NCI-H2029 treated with DMSO at 0.1 percent for 48 hours (cell line): Measurements from ENCODE around the gene GTF2H4.
"Not testable (repeated sequence)": the region's sequence is repeated elsewhere in the genome, so short reads cannot be mapped to it uniquely, and the experiment has no call there.

Experiments
- DNase-seq: peaks from one replicate; lab custom pipeline; 2025; lab: John Stamatoyannopoulos, UW

GTF2H4 gene

GRCh38 chr6:30924040-30924627 lies 16.1 kb downstream of the GTF2H4 start:
- not testable (repeated sequence) for DNase-seq

GRCh38 chr6:30926644-30927043 lies 18.6 kb downstream of the GTF2H4 start:
- DNase-seq, result no peak

GRCh38 chr6:30927080-30927479 lies 19.1 kb downstream of the GTF2H4 start:
- DNase-seq, result not testable (repeated sequence)

- no peak for DNase-seq
Measured at GRCh38 chr6:30928677-30929076, 20.7 kb downstream of the GTF2H4 start.

- no peak for DNase-seq
Measured at GRCh38 chr6:30930506-30930905, 22.5 kb downstream of the GTF2H4 start.

GRCh38 chr6:30931272-30931671 lies 23.3 kb downstream of the GTF2H4 start:
- DNase-seq, result no peak

- DNase-seq, result no peak
Measured at GRCh38 chr6:30931969-30932645, 24.1 kb downstream of the GTF2H4 start, which contains the start of gene SFTA2. Gene SFTA2, minus strand, starts transcription at chr6:30932170. Its CDS starts 74 bp downstream, at chr6:30932096.

GRCh38 chr6:30932665-30933365 lies 24.8 kb downstream of the GTF2H4 start:
- DNase-seq, result no peak

GRCh38 chr6:30935018-30935417 lies 27.0 kb downstream of the GTF2H4 start:
- DNase-seq, result no peak

- no peak for DNase-seq
Measured at GRCh38 chr6:30937265-30937664, 29.3 kb downstream of the GTF2H4 start.

GRCh38 chr6:30938730-30939129 lies 30.7 kb downstream of the GTF2H4 start:
- no peak for DNase-seq

- DNase-seq, result no peak
Measured at GRCh38 chr6:30939473-30939872, 31.5 kb downstream of the GTF2H4 start.

- no peak for DNase-seq
Measured at GRCh38 chr6:30940361-30940986, 32.5 kb downstream of the GTF2H4 start, which contains the start of gene MUCL3. Gene MUCL3, plus strand, starts transcription at chr6:30940973. Its CDS starts 27 bp downstream, at chr6:30941000.

GRCh38 chr6:30942338-30943060 lies 34.5 kb downstream of the GTF2H4 start:
- no peak for DNase-seq

GRCh38 chr6:30944051-30944450 lies 36.0 kb downstream of the GTF2H4 start:
- no peak for DNase-seq

- no peak for DNase-seq
Measured at GRCh38 chr6:30945281-30945680, 37.3 kb downstream of the GTF2H4 start.

GRCh38 chr6:30947231-30947630 lies 39.2 kb downstream of the GTF2H4 start:
- no peak for DNase-seq

- DNase-seq, result no peak
Measured at GRCh38 chr6:30948811-30949210, 40.8 kb downstream of the GTF2H4 start.

GRCh38 chr6:30951907-30952469 lies 44.0 kb downstream of the GTF2H4 start:
- DNase-seq, result no peak

GRCh38 chr6:30954631-30955366 lies 46.8 kb downstream of the GTF2H4 start:
- DNase-seq, result no peak
